Measurements from ENCODE around the gene RAC3. TPM values are rescaled to one million over a fixed set of nuclear protein-coding genes. Genes with fewer than 3 reads are reported as not detected.

RAC3 gene
- total RNA-seq, 2 experiments from 2014 or later: 15.1 to 24.4 TPM

- no peak overlapping the region for H3K27ac ChIP-seq (ENCODE audit: low read depth, low read length, poor library complexity, severe bottlenecking)
- no peak overlapping the region for H3K4me2 ChIP-seq (ENCODE audit: low read length)
- no peak for TF ChIP-seq EZH2phosphoT487 (IDR thresholded peaks at IDR 0.05; ENCODE audit: borderline replicate concordance, low read depth, low read length)
- no peak for TF ChIP-seq CTCF (conservative IDR thresholded peaks at IDR 0.05; ENCODE audit: low read length)
- no peaks in the 10 kb centered on the region for H3K4me1 ChIP-seq (ENCODE audit: insufficient read depth, low read length, poor library complexity, severe bottlenecking)
- no peaks in the 10 kb centered on the region for H3K9me3 ChIP-seq (ENCODE audit: low read length)
- H3K9me2 ChIP-seq (ENCODE audit: insufficient read depth, low read length): no peaks in the 10 kb centered on the region
- no peaks in the 10 kb centered on the region for H4K20me1 ChIP-seq (ENCODE audit: insufficient read depth, low read length)
- no peaks in the 10 kb centered on the region for H3K79me2 ChIP-seq (ENCODE audit: insufficient read depth, low read depth, low read length)
- H2AFZ ChIP-seq (ENCODE audit: low read length): no peak overlapping the region
- intact Hi-C loops (cut with micrococcal nuclease; ENCODE audit: unreplicated experiment): no loop called here
- ChIA-PET CTCF (ENCODE audit: unreplicated experiment) (no interaction called here), POLR2A (interaction anchor here (1.1 kb wide), 2 partner anchors 20 to 41 kb away, joined by 3 read pairs; partner anchors contain the start of genes ASPSCR1 and DCXR)
- H3K36me3 ChIP-seq (ENCODE audit: insufficient read depth, low read length): peaks cover 8% of the 10 kb centered on the region; the same call in 1 of the 2 replicates
- H3K4me3 ChIP-seq (ENCODE audit: low read depth, low read length, poor library complexity, severe bottlenecking): no peak overlapping the region
- DNase-seq (ENCODE audit: low spot score): no peak
- BruUV-seq (replicated peaks): no TSS peak
Observed at GRCh38 chr17:81996757-81997441, 34.6 kb upstream of the RAC3 start.

- no TSS peak for BruUV-seq (replicated peaks)
- no peaks in the 10 kb centered on the region for H3K9me2 ChIP-seq (ENCODE audit: insufficient read depth, low read length)
- H2AFZ ChIP-seq (ENCODE audit: low read length): no peak overlapping the region
- H3K79me2 ChIP-seq (ENCODE audit: insufficient read depth, low read depth, low read length): no peaks in the 10 kb centered on the region
- TF ChIP-seq CTCF (conservative IDR thresholded peaks at IDR 0.05; ENCODE audit: low read length) (no peak), EZH2phosphoT487 (IDR thresholded peaks at IDR 0.05; ENCODE audit: borderline replicate concordance, low read depth, low read length) (no peak)
- POLR2A ChIA-PET: no interaction called here
- H3K27ac ChIP-seq (ENCODE audit: low read depth, low read length, poor library complexity, severe bottlenecking): no peak overlapping the region
- no peaks in the 10 kb centered on the region for H4K20me1 ChIP-seq (ENCODE audit: insufficient read depth, low read length)
- no peaks in the 10 kb centered on the region for H3K4me1 ChIP-seq (ENCODE audit: insufficient read depth, low read length, poor library complexity, severe bottlenecking)
- intact Hi-C loops (cut with micrococcal nuclease; ENCODE audit: unreplicated experiment): no loop called here
- CTCF ChIA-PET (ENCODE audit: unreplicated experiment): no interaction called here
- peaks cover 8% of the 10 kb centered on the region; the same call in 1 of the 2 replicates for H3K36me3 ChIP-seq (ENCODE audit: insufficient read depth, low read length)
- DNase-seq (ENCODE audit: low spot score): no peak
- no peak overlapping the region for H3K4me3 ChIP-seq (ENCODE audit: low read depth, low read length, poor library complexity, severe bottlenecking)
- H3K9me3 ChIP-seq (ENCODE audit: low read length): no peaks in the 10 kb centered on the region
- H3K4me2 ChIP-seq (ENCODE audit: low read length): no peak overlapping the region
Observed at GRCh38 chr17:81998212-81998611, 33.3 kb upstream of the RAC3 start.

- Histone ChIP-seq H3K9me2 (ENCODE audit: insufficient read depth, low read length) (no peaks in the 10 kb centered on the region), H3K79me2 (ENCODE audit: insufficient read depth, low read depth, low read length) (no peaks in the 10 kb centered on the region), H3K36me3 (ENCODE audit: insufficient read depth, low read length) (peaks cover 8% of the 10 kb centered on the region; the same call in 1 of the 2 replicates), H3K4me1 (ENCODE audit: insufficient read depth, low read length, poor library complexity, severe bottlenecking) (no peaks in the 10 kb centered on the region), H4K20me1 (ENCODE audit: insufficient read depth, low read length) (no peaks in the 10 kb centered on the region), H2AFZ (ENCODE audit: low read length) (no peak overlapping the region), H3K4me3 (ENCODE audit: low read depth, low read length, poor library complexity, severe bottlenecking) (no peak overlapping the region), H3K9me3 (ENCODE audit: low read length) (no peaks in the 10 kb centered on the region), H3K4me2 (ENCODE audit: low read length) (no peak overlapping the region), H3K27ac (ENCODE audit: low read depth, low read length, poor library complexity, severe bottlenecking) (no peak overlapping the region)
- intact Hi-C loops (cut with micrococcal nuclease; ENCODE audit: unreplicated experiment): no loop called here
- BruUV-seq (replicated peaks): no TSS peak
- CTCF ChIA-PET (ENCODE audit: unreplicated experiment): no interaction called here
- TF ChIP-seq EZH2phosphoT487 (IDR thresholded peaks at IDR 0.05; ENCODE audit: borderline replicate concordance, low read depth, low read length): no peak
- TF ChIP-seq CTCF (conservative IDR thresholded peaks at IDR 0.05; ENCODE audit: low read length): no peak
- POLR2A ChIA-PET: no interaction called here
- no peak for DNase-seq (ENCODE audit: low spot score)
Observed at GRCh38 chr17:81998691-81999438, 32.6 kb upstream of the RAC3 start.

Measured in OCI-LY7 (cell line).